ENCODE results near the gene COL12A1. TPM values are rescaled to one million over a fixed set of nuclear protein-coding genes. Genes with fewer than 3 reads are reported as not detected.

Gene COL12A1
- total and polyA plus RNA-seq, 10 of the 15 experiments (the other 5 are each of a cell fraction or from before 2014, with no cell fraction given): under 0.01 to 0.69 (median 0.11) TPM; not detected in 6

DNA sequence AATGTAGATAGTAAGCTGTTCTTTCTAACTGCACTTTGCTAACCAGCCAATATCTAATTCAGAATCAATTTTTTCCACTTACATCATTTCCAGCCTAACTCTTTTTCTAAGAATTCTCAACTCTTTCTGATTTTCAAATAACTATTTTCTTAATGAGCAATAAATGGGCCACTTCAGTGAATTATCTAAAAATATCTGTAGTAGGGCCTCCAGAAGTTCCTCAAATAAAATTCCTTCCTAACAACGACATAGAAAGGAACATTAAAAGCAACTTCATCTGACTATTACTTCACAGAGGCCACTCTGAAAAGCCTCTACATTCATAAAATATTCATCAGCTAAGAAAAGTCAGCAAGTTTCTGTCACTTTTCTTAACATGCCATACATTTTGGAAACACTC lies 4.8 kb downstream of the COL12A1 start:
- intact Hi-C loops (cut with micrococcal nuclease; ENCODE audit: unreplicated experiment): loop anchor here (5.0 to 10.0 kb wide), 4 partner anchors 266 to 604 kb away; no protein-coding TSS in a partner anchor
- TF ChIP-seq, protein P1, sequence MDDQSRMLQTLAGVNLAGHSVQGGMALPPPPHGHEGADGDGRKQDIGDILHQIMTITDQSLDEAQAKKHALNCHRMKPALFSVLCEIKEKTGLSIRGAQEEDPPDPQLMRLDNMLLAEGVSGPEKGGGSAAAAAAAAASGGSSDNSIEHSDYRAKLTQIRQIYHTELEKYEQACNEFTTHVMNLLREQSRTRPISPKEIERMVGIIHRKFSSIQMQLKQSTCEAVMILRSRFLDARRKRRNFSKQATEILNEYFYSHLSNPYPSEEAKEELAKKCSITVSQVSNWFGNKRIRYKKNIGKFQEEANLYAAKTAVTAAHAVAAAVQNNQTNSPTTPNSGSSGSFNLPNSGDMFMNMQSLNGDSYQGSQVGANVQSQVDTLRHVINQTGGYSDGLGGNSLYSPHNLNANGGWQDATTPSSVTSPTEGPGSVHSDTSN (IDR thresholded peaks at IDR 0.05; ENCODE audit: insufficient replicate concordance, low read depth, low read length): no peak
- TF ChIP-seq, protein P2, sequence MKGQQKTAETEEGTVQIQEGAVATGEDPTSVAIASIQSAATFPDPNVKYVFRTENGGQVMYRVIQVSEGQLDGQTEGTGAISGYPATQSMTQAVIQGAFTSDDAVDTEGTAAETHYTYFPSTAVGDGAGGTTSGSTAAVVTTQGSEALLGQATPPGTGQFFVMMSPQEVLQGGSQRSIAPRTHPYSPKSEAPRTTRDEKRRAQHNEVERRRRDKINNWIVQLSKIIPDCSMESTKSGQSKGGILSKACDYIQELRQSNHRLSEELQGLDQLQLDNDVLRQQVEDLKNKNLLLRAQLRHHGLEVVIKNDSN (IDR thresholded peaks at IDR 0.05; ENCODE audit: borderline replicate concordance, extremely low read length, insufficient read depth, low read depth, low read length): no peak
- no peak for TF ChIP-seq SMAD1 (IDR thresholded peaks at IDR 0.05; ENCODE audit: low read depth, partially characterized antibody)
- no peak for TF ChIP-seq SP1 (IDR thresholded peaks at IDR 0.05; ENCODE audit: low read depth, low read length)
- no peak for TF ChIP-seq CBFB (IDR thresholded peaks at IDR 0.05; ENCODE audit: low read depth)
- TF ChIP-seq POU2F2 (IDR thresholded peaks at IDR 0.05; ENCODE audit: borderline replicate concordance, low read depth, low read length): no peak
- Histone ChIP-seq H3K4me3 (no peak overlapping the region), H3K79me2 (ENCODE audit: control insufficient read depth, insufficient read depth, low read length) (no peaks in the 10 kb centered on the region), H3K4me2 (ENCODE audit: control insufficient read depth, insufficient read depth) (no peak overlapping the region), H3K4me1 (ENCODE audit: control insufficient read depth, insufficient read depth, low read length) (no peaks in the 10 kb centered on the region), H2AFZ (ENCODE audit: control insufficient read depth, low read depth, low read length) (no peak overlapping the region), H3K27ac (ENCODE audit: control insufficient read depth, insufficient read depth) (no peak overlapping the region), H3K9me3 (replicated peaks; ENCODE audit: control insufficient read depth, insufficient read depth, low read length) (no peaks in the 10 kb centered on the region), H3K27me3 (replicated peaks in 1 of 2; ENCODE audit: control insufficient read depth in 2 of 2, insufficient read depth in 2 of 2, low read length in 1 of 2) (peaks cover 17 to 20% of the 10 kb centered on the region in 2 experiments), H4K20me1 (ENCODE audit: control insufficient read depth, insufficient read depth) (no peaks in the 10 kb centered on the region; the same call in 1 of the 2 replicates), H3K36me3 (ENCODE audit: control insufficient read depth in 2 of 2, insufficient read depth in 2 of 2, low read length in 1 of 2) (no peaks in the 10 kb centered on the region), H3K9ac (ENCODE audit: control insufficient read depth, insufficient read depth, low read length) (no peak overlapping the region)
- DNase-seq (ENCODE audit: low read depth, low spot score) (no peak), FAIRE-seq (no peak), ATAC-seq (no peak)
- BruUV-seq (replicated peaks): no TSS peak
- ChIA-PET SMC1A (ENCODE audit: uncharacterized antibody, unreplicated experiment) (interaction anchor here (2.9 kb wide), 1 partner anchor 792 kb away, joined by 13 read pairs; no protein-coding TSS in a partner anchor), CTCF (interaction anchor here (0.6 to 5.4 kb wide), 4 partner anchors 238 to 1468 kb away, joined by 3 to 69 read pairs (median 4); no protein-coding TSS in a partner anchor), RAD21 (ENCODE audit: unreplicated experiment) (interaction anchor here (1.1 to 2.6 kb wide), 2 partner anchors 790 to 792 kb away, joined by 3 to 14 read pairs; no protein-coding TSS in a partner anchor), POLR2A (no interaction called here)
- in situ Hi-C loops (cut with MboI): loop anchor here (5.0 to 10.0 kb wide), 2 partner anchors 786 to 1109 kb away; no protein-coding TSS in a partner anchor
- 0% methylated on average over 1 of the region's 1 CpG for WGBS (ENCODE audit: insufficient coverage, insufficient replicate concordance, low lambda C conversion rate, missing lambda C conversion rate)
